Measurements from ENCODE around the gene CFTR. TPM values are rescaled to one million over a fixed set of nuclear protein-coding genes. Genes with fewer than 3 reads are reported as not detected.

CFTR gene
- total RNA-seq, 1 experiment from 2014 or later: 0.31 TPM

GRCh38 chr7:117616694-117617093, 136.9 kb downstream of the CFTR start:
- Histone ChIP-seq H3K4me1 (ENCODE audit: control insufficient read depth, insufficient read depth, low read length) (no peaks in the 10 kb centered on the region), H3K9me3 (ENCODE audit: control insufficient read depth, insufficient read depth, low read depth, low read length) (no peaks in the 10 kb centered on the region), H3K27ac (ENCODE audit: low read length) (no peak overlapping the region), H3K36me3 (ENCODE audit: control insufficient read depth, insufficient read depth, low read length) (no peaks in the 10 kb centered on the region; the same call in 1 of the 2 replicates), H3K27me3 (ENCODE audit: control insufficient read depth, insufficient read depth, low read length) (no peaks in the 10 kb centered on the region), H3K4me3 (ENCODE audit: low read depth in 2 of 2, low read length in 2 of 2) (no peak overlapping the region)
- POLR2A ChIA-PET: no interaction called here
- BruUV-seq (replicated peaks): no TSS peak
- in situ Hi-C loops (cut with HindIII; ENCODE audit: low pct_unique_long_range_greater_than_20kb, low sequenced_read_pairs): no loop called here
- TF ChIP-seq SIN3A (IDR thresholded peaks at IDR 0.05; ENCODE audit: borderline replicate concordance, insufficient read depth, low read depth, low read length): no peak
- no peak for TF ChIP-seq POLR2AphosphoS5 (IDR thresholded peaks at IDR 0.05; ENCODE audit: low read depth, low read length)
- no peak for TF ChIP-seq CTCF (IDR thresholded peaks at IDR 0.05)
- DNase-seq (ENCODE audit: low read depth, low spot score): no peak
- CTCF ChIA-PET: no interaction called here
- intact Hi-C loops (cut with micrococcal nuclease; ENCODE audit: unreplicated experiment): no loop called here
- no peak for ATAC-seq

GRCh38 chr7:117619681-117620080, 139.9 kb downstream of the CFTR start:
- Histone ChIP-seq H3K27me3 (ENCODE audit: control insufficient read depth, insufficient read depth, low read length) (no peaks in the 10 kb centered on the region), H3K27ac (ENCODE audit: low read length) (no peak overlapping the region), H3K4me3 (ENCODE audit: low read depth in 2 of 2, low read length in 2 of 2) (no peak overlapping the region), H3K4me1 (ENCODE audit: control insufficient read depth, insufficient read depth, low read length) (no peaks in the 10 kb centered on the region), H3K9me3 (ENCODE audit: control insufficient read depth, insufficient read depth, low read depth, low read length) (no peaks in the 10 kb centered on the region), H3K36me3 (ENCODE audit: control insufficient read depth, insufficient read depth, low read length) (no peaks in the 10 kb centered on the region; the same call in 1 of the 2 replicates)
- POLR2A ChIA-PET: interaction anchor here (0.6 kb wide), 1 partner anchor 1745 kb away, joined by 5 read pairs; no protein-coding TSS in a partner anchor
- DNase-seq (ENCODE audit: low read depth, low spot score) (no peak), ATAC-seq (no peak)
- CTCF ChIA-PET: no interaction called here
- TF ChIP-seq POLR2AphosphoS5 (IDR thresholded peaks at IDR 0.05; ENCODE audit: low read depth, low read length) (no peak), TCF7L2 (IDR thresholded peaks at IDR 0.05; ENCODE audit: low read depth, low read length) (no peak), SIN3A (IDR thresholded peaks at IDR 0.05; ENCODE audit: borderline replicate concordance, insufficient read depth, low read depth, low read length) (no peak), CTCF (IDR thresholded peaks at IDR 0.05) (no peak), REST (IDR thresholded peaks at IDR 0.05; ENCODE audit: insufficient read depth in 1 of 2, low read depth in 2 of 2, low read length in 1 of 2) (no peak)
- in situ Hi-C loops (cut with HindIII; ENCODE audit: low pct_unique_long_range_greater_than_20kb, low sequenced_read_pairs): no loop called here
- intact Hi-C loops (cut with micrococcal nuclease; ENCODE audit: unreplicated experiment): no loop called here
- no TSS peak for BruUV-seq (replicated peaks)
